Measurements from ENCODE around the gene L1CAM.

DNA sequence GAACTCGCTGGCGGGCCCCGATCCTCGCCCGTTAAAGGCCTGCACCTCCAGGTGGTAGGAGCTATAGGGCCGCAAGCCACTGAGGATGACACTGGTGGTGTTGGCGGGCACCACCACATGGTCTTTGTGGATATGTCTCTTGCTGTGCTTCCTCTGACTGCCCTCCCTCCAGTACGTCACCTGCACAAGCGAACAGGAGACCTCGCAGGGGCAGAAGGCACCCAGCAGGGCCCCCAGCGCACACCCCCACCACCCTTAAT is 20.7 kb downstream of the L1CAM start:
- no peak for TF ChIP-seq EZH2phosphoT487 (IDR thresholded peaks at IDR 0.05)
- TF ChIP-seq, protein P1, sequence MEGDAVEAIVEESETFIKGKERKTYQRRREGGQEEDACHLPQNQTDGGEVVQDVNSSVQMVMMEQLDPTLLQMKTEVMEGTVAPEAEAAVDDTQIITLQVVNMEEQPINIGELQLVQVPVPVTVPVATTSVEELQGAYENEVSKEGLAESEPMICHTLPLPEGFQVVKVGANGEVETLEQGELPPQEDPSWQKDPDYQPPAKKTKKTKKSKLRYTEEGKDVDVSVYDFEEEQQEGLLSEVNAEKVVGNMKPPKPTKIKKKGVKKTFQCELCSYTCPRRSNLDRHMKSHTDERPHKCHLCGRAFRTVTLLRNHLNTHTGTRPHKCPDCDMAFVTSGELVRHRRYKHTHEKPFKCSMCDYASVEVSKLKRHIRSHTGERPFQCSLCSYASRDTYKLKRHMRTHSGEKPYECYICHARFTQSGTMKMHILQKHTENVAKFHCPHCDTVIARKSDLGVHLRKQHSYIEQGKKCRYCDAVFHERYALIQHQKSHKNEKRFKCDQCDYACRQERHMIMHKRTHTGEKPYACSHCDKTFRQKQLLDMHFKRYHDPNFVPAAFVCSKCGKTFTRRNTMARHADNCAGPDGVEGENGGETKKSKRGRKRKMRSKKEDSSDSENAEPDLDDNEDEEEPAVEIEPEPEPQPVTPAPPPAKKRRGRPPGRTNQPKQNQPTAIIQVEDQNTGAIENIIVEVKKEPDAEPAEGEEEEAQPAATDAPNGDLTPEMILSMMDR (IDR thresholded peaks at IDR 0.05): no peak

All from neural progenitor cell (in vitro differentiated cells).